HFFc6 (cell line): ENCODE results near the gene HECTD1. TPM values are rescaled to one million over a fixed set of nuclear protein-coding genes. Genes with fewer than 3 reads are reported as not detected.
A peak's percentile ranks its signal among the peaks of the same experiment; 100 is the strongest.

ENCODE experiments used
- DNase-seq: peaks from one replicate; pipeline ENCODE4 v3.0.0-alpha.2; 2018
- H3K27ac Mint-ChIP-seq: 2 replicates; pipeline ENCODE4 v1.8.0; 2020; ENCODE audit warnings: mild to moderate bottlenecking, mixed read lengths
- H3K27me3 Mint-ChIP-seq: 2 replicates; pipeline ENCODE4 v1.8.0; 2021; ENCODE audit warnings: mild to moderate bottlenecking, moderate library complexity, mixed read lengths; ENCODE audit not compliant: insufficient read depth
- H3K36me3 Mint-ChIP-seq: 2 replicates; pipeline ENCODE4 v1.8.0; 2021; ENCODE audit warnings: low read depth, mixed read lengths
- H3K4me1 Mint-ChIP-seq: 2 replicates; pipeline ENCODE4 v1.8.0; 2020; ENCODE audit warnings: low read depth, mixed read lengths
- H3K4me3 Mint-ChIP-seq: 2 replicates; pipeline ENCODE4 v1.8.0; 2020; ENCODE audit warnings: mild to moderate bottlenecking, moderate library complexity, mixed read lengths
- H3K9me3 Mint-ChIP-seq: 2 replicates; pipeline ENCODE4 v1.8.0; 2020; ENCODE audit warnings: mild to moderate bottlenecking, mixed read lengths
- CTCF ChIP-seq: fragments of 200-600 bp; sonication (generic); IDR thresholded peaks from 2 replicates; pipeline ENCODE4 v1.5.0; 2021; ENCODE audit warnings: antibody characterized with exemption, mild to moderate bottlenecking
- total RNA-seq, 6 experiments: library from RNA; stranded (reverse); fragmentation: NEBNext Ultra II Directional; extraction: Animal tissue kit (Norgen Biotek cat#: 25700); gene quantifications; 2 replicates in 1 of 6; 3 replicates in 5 of 6; pipeline ENCODE4 v1.2.3, GENCODE V29; 2021

The HECTD1 gene
- total RNA-seq, 6 experiments from 2014 or later, result 125 to 153 (median 145) TPM

GRCh38 chr14:31229638-31230572, 22.3 kb upstream of the HECTD1 start:
- no peaks in the 10 kb centered on the region for H3K27me3 Mint-ChIP-seq
- no peak for TF ChIP-seq CTCF
- H3K36me3 Mint-ChIP-seq, result no peaks in the 10 kb centered on the region
- no peaks in the 10 kb centered on the region for H3K9me3 Mint-ChIP-seq
- peak overlapping the region; percentile 62 for H3K27ac Mint-ChIP-seq
- H3K4me1 Mint-ChIP-seq, result peaks cover 9% of the 10 kb centered on the region
- peak overlapping the region; percentile 80 for H3K4me3 Mint-ChIP-seq
- peak; percentile 88 for DNase-seq

GRCh38 chr14:31229009-31229408, 21.4 kb upstream of the HECTD1 start:
- DNase-seq, result no peak
- Mint-ChIP-seq H3K9me3 (no peaks in the 10 kb centered on the region), H3K4me1 (peaks cover 9% of the 10 kb centered on the region), H3K27ac (no peak overlapping the region), H3K36me3 (no peaks in the 10 kb centered on the region), H3K4me3 (no peak overlapping the region), H3K27me3 (no peaks in the 10 kb centered on the region)
- TF ChIP-seq CTCF, result no peak

GRCh38 chr14:31228533-31228932, 20.9 kb upstream of the HECTD1 start:
- Mint-ChIP-seq H3K27me3 (no peaks in the 10 kb centered on the region), H3K4me1 (peaks cover 9% of the 10 kb centered on the region), H3K4me3 (no peak overlapping the region), H3K27ac (no peak overlapping the region), H3K9me3 (no peaks in the 10 kb centered on the region), H3K36me3 (no peaks in the 10 kb centered on the region)
- no peak for TF ChIP-seq CTCF
- DNase-seq, result no peak

- no peaks in the 10 kb centered on the region for H3K27me3 Mint-ChIP-seq
- TF ChIP-seq CTCF, result no peak
- no peaks in the 10 kb centered on the region for H3K36me3 Mint-ChIP-seq
- no peak overlapping the region for H3K4me3 Mint-ChIP-seq
- DNase-seq, result no peak
- no peak overlapping the region for H3K27ac Mint-ChIP-seq
- peaks cover 6% of the 10 kb centered on the region for H3K4me1 Mint-ChIP-seq
- no peaks in the 10 kb centered on the region for H3K9me3 Mint-ChIP-seq
Observed at GRCh38 chr14:31224808-31225207, 17.2 kb upstream of the HECTD1 start.

GRCh38 chr14:31223331-31223730, 15.7 kb upstream of the HECTD1 start:
- Mint-ChIP-seq H3K9me3 (no peaks in the 10 kb centered on the region), H3K27ac (no peak overlapping the region), H3K27me3 (no peaks in the 10 kb centered on the region; the same call in 1 of the 2 replicates), H3K36me3 (no peaks in the 10 kb centered on the region), H3K4me3 (no peak overlapping the region), H3K4me1 (no peaks in the 10 kb centered on the region)
- no peak for TF ChIP-seq CTCF
- no peak for DNase-seq
